ENCODE data around the gene SNCA.

The SNCA gene

DNA sequence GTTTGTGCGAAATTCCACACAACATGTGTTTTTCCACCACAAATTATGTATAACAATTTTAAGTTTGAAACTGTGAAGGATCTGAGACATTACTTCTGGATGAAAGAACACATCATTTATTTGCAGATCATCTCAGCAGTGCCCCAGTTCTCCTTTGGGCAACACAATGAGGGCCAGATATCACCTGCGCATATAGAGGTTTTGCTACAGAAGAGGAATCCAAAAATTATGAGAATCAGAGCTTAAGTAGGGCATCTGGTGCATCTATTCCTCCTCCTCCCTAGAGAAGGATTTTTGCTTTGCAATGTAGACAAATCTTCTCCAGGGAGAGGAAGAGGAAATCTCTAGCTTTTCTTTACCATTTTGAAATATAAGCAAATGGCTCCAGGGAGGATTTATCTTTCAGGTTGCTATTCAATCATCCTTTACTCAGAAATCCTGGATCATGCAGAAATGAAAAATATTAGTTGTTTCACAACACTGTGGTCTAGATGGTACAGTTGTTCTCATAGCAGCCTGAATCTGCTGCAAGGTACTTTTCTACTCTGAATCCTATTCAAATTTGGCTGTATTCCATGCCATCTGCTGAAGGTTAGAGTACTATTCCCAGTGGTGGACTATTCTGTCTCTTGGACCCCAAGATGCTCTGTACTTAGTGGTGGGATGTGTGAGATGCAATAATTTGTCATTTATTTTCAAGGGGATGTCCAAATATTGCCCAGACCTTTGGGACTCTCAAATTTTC lies 132.1 kb downstream of the SNCA start:
- no peak for DNase-seq (ENCODE audit: low spot score)

DNA sequence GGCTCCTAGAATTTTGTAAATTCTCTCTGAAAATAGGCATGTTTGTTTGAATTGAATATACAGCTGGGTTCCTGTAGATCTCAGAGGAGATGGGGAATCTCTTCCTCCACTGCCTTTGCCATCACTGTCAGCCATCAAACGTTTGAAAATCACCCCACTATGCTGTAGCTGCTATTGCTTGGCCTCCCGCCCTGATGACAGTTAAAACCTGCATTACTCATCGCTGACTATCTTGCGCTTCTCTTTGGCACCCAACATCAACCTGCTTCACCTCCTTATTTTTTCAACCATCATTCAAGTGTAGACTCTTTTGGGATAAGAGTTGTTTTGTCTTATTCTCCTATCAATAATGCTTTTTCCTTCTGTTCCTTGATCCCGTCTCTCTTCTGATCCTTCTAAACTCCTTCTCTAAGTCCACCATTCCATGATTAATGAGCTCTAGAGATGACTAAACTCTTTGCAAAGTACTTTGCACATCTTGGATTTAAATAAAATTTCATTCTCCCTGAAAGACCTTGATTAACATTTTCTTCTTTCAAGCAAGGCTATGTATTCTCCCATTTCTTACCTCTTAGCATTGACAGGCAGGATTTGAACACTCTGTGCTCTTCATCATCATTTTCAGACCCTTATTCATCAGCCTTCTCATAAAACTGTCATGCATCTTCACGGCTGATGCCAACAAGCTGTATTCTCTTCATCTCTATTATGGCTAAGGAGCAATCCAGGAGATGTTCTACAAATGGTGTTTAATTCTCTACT lies 133.0 kb downstream of the SNCA start:
- no peak for DNase-seq (ENCODE audit: low spot score)

DNA sequence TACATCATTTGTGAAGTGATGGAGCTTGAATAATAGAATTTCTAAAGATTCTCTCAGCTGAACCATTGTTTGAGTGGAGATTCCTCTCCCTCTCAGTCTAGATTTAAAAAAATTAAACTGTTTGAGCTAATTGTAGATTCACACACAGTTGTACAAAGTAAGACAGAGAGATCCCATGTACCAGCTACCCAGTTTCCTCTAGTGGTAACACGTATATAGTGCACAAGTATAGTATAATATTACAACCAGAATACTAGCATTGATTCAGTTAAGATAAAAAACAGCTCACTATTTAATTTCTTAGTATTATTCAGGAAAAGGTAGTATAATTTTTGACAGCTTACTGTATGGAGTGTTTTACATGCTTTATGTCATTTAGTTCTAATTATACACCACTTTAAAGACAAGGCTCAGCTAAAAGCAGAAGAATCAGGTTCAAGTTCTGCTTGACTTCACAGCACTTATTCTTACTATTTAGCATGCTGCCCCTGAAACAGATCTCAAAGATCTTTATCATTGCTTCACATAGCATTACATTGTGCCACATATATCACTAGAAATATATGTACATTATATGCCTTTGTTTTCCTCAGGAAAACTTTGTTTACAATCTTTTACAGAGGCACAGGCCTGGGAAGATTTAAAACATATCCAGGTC lies 136.1 kb downstream of the SNCA start:
- DNase-seq (ENCODE audit: low spot score), result no peak

DNA sequence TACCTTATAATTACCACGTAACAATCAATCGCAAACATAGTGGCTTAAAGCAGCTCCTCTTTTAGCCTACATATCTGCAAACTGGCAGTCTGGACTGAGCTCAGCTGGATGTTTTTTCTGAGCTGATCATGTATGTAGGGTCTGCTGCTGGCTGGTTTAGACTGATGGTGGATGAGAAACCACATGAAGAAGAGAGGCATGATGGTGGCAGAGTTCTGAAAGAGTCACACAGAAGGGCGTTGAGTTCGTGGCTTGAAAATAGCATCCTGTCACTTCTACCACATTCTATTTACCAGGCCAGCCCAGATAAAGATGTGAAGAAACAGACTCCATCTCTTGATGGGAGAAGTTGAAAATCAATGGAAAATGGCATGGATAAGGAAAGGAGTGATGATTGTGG lies 151.3 kb downstream of the SNCA start:
- no peak for DNase-seq (ENCODE audit: low spot score)

DNA sequence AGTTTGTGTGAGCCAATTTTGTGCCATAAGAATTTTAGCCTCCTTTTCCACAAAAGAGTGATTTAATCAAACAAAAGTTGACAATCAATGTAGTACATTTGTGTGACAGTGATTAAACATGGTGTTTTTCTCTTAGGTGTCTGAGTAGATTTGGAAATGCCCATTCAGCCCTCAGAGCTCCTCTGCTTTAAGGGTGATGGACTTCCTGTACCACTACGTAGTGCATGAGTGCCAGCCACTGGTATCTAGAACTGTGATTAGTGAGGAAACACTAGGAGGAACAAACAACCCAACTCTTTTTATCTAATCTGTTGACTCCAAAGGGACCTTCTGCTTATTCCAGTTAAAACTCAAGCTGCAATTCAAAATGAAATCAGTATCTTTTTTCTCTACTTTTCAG lies 151.7 kb downstream of the SNCA start:
- DNase-seq (ENCODE audit: low spot score), result no peak

DNA sequence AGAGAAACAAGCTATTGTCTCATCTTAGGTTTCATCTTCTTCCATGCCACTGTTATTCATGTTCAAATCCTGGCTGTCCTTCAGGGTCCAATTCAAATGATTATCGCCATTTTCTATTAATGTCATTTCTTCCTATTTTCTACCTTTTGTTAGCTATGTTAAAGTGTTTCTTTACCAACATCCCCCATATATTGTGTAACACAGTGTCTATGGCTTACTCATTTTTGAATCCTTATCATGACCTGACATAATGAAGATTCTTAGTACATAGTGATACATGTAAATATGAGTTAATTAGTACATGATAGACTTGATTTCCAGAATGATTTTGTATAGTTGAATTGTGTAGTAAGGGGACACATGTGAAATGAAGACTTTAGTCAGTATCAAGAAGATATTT lies 152.4 kb downstream of the SNCA start:
- DNase-seq (ENCODE audit: low spot score), result no peak

DNA sequence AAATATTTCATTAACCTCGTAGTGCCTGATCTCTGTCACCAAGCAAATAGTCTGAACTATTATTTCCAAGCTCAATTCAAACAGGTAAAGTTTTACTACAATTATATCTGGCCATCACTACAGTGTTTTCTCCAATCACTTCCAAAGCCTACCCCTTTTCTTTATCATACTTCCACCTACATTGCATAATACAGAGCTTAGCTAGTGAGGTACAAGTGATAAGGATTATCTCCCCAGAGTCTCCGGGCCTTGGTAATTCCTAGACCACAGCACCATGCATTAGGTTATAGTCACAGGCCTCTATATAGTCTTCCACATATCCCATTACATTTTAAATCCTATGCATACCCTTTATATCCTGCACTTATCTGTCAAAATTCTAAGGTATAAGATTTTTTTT lies 154.2 kb downstream of the SNCA start:
- no peak for DNase-seq (ENCODE audit: low spot score)

DNA sequence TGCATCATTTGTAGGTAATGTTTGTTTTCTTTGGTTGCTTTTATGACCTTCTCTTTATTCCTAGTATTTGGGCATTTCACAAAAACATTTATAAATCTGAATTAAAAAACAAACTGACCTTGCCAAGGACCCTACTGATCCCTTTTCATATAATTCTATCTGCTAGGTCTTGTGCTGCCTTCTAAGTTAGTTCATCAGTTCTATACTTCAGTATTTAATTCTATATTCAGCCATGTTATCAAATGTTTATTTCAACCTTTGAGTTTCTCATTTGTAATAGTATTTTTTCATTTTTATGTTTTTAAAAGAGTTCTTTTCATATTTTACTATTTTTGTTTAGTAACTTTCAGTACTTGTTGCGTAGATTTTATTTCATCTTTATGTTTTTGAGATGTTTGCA lies 155.3 kb downstream of the SNCA start:
- no peak for DNase-seq (ENCODE audit: low spot score)

DNA sequence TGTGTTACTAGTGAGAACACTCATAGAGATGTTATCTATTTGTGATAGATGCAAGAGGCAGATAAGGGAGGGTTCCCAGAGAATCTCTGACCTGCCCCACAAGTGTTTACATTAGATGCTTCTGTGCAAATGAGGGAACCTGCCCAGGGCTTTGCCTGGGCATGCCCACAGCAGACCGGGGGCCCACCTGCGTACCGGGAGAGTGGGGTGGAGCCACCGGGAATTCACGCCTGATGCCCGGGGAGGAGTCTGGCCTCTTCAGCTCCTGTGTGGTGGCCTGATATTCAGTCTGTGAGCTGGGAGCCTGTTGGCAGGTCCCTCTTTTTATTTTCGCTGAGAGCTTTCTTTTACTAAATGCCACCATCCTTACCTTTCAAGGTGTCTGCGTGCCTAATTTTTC lies 155.7 kb downstream of the SNCA start:
- DNase-seq (ENCODE audit: low spot score), result no peak

DNA sequence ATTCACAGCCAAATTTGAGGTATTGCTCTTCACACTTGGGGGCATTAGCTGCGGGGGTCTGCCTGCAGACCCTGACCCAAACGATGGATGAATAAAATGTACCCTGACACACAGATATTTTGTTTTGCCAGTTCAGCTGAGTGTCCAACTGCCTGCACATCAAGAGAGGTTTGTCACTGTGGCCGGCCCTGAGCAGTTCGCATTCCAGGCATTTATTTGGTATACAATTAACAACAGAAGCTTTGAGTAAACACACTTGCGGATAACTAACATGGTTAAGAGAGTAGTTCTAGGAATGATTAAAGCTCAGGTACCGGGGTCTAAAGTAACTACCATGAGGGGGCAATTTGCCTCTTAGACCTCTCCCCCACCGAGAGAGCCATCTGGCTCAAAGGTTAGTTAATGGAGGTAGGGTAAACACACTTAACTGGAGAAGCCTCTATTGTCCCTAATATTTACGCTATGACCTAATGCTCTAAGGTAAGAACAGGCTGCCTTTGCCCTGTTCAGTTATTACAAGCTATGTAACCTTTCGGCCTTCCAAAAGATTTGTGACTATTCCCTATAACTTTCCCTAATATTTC lies 162.0 kb downstream of the SNCA start:
- DNase-seq (ENCODE audit: low spot score), result no peak

All from hematopoietic multipotent progenitor cell treated with erythropoietin and hydrocortisone succinate and interleukin-3 and kit ligand, for 15 days (in vitro differentiated cells).